Activated CD8-positive, alpha-beta memory T cell treated with anti-CD3 and anti-CD28 coated beads, Interleukin-2, amount 50 U/mL, for 4 hours (primary cell): ENCODE results near the gene VIT.
"Not testable (repeated sequence)": the region's sequence is repeated elsewhere in the genome, so short reads cannot be mapped to it uniquely, and the experiment has no call there.

Experiments used
- DNase-seq: peaks from one replicate; pipeline ENCODE4 v3.0.0-alpha.2; 2020

The VIT gene

DNA sequence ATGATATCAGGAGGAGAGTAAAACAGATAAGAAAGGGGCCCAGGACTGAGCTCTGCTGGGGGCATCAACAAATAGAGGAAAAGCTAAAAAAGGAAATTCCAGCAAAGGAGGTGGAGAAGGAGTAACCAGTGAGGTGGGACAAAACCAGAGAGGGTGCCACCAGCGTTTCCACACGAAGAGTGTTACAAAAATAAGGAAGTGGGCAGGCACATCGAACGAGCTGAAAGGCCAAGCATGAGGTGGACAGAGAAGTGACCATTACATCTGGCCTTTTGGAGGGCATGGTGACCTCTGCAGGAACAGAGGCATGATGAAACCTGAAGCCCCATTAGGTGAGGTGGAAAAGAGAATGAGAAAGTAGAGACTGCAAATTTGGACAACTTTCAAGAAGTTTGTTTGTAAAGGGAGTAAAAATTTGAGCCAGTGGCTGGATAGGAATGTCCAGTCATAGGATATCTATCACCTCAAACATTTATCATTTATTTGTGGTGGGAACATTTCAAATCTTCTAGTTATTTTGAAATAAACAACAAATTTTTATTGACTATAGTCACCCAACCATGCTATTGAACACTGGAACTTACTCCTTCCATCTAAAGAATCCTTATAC, 18.4 kb upstream of the VIT start:
- DNase-seq: no peak

DNA sequence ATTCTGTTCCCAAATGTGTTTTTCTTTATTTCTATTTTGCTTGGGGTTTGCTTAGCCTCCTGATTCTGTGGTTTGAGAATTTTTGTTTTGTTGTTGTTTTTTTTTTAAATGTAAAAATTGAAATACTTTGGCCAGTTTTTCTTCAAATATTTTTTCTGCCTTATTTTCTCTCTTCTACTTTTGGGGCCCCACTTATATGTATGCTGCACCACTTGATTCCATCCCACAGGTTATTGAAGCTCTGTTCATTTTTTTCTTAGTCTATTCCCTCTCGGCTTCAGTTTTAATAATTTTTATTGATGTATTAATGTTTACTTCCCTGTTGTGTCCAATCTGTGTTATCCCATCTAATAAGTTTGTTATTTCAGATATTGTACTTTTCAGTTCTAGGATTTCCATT, 17.7 kb upstream of the VIT start:
- DNase-seq: no peak

DNA sequence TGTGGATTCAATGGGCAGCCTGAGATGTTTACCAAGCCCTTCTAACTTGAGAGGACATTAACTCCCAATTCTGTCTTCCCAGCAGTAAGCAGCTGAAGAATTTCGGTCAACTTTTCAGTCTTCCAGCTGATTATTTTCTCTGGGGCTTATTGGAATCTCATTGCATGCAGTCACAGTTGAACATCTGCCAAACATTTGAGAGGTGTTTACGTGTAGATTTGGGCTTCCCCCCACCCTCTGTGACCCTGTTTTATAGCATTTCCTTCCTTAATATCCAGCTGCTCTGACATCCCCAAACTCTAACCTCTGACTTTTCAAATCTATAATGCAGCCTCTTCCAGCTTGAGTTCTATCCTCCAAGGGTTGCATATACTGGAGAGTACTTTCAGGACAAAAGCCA, 16.5 kb upstream of the VIT start:
- DNase-seq: no peak

DNA sequence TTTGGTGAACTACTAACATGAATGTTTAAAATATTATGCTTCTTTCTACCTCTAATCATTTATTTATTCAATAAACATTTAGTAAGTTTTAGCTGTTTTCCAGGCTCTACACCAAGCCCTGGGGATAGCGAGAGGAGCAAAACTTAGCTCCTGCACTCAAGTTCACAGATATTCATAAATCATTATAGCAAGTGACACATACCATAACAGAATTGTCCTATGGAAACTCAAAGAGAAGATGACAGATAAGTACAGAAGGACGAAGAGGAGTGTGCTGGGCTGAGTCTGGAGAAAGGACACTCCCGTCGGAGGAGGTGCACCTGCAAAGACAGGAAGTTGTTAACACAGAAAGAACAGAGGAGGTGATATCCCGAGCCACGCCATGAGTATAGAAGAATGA, 13.9 kb upstream of the VIT start:
- no peak for DNase-seq

DNA sequence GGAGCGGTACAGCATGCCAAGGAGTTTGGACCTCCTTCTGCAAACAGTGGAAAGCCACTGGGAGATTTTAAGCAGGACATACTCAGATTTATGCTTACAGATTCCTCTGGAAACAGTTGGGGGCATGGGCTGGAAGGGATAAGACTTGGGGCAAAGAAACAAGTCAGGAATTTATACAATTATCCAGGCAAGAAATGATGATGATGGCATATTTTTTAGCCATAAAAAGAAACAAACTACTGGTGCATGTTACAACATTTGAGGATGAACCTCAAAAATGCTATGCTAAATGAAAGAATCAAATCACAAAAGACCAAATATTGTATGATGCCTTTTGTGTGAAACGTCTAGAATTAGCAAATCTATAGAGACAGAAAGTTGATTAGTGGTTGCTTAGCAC, 13.5 kb upstream of the VIT start:
- DNase-seq: no peak

DNA sequence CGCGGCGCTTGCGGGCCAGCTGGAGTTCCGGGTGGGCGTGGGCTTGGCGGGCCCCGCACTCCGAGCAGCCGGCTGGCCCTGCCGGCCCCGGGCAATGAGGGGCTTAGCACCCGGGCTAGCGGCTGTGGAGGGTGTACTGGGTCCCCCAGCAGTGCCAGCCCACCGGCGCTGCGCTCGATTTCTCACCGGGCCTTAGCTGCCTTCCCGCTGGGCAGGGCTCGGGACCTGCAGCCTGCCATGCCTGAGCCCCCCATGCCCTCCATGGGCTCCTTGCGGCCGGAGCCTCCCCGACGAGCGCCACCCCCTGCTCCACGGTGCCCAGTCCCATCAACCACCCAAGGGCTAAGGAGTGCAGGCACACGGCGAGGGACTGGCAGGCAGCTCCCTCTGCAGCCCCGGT, 8.2 kb upstream of the VIT start:
- DNase-seq: not testable (repeated sequence)

DNA sequence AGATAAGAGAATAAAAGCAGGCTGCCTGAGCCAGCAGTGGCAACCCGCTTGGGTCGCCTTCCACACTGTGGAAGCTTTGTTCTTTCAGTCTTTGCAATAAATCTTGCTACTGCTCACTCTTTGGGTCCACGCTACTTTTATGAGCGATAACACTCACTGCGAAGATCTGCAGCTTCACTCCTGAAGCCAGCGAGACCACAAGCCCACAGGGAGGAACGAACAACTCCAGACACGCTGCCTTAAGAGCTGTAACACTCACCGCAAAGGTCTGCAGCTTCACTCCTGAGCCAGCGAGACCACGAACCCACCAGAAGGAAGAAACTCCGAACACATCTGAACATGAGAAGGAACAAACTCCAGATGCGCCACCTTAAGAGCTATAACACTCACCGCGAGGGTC, 7.5 kb upstream of the VIT start:
- not testable (repeated sequence) for DNase-seq

DNA sequence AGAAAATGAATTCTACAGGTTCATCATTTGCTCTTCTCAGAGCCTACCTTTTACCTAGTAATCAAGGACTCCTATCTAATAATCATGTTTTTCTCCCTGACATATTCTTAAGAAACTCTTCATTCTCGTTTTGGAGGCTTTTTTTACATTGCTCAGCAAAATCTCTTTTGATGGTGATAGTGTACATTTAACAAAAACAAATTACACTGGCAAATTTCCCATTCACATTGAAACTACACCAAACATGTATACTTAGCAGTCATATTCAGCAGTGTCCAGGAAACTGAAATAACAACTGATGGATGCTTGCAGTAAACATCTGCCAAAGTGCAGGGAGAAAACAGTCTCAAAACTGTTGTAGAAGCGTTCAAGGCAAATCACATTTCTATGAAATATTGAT, 4.4 kb upstream of the VIT start:
- DNase-seq: no peak

DNA sequence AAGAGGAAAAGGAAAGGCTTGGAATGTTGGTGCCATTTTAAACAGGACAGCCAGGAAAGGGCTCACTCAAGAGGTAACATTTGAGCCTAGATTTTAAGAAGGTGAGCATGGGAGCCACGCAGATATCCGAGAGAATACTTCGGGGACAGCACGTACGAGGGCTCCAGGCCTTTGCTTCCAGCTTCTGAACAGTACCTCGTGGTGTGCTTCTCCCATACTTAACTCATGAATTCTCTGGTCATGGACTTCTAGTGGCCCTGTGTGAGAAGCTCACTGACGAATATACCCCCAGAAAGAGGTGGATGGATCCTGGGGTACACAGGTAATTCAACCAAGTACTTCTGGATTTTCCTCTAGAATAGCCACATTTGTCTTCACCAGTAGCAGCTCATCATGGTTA, 2.7 kb upstream of the VIT start:
- DNase-seq: no peak

DNA sequence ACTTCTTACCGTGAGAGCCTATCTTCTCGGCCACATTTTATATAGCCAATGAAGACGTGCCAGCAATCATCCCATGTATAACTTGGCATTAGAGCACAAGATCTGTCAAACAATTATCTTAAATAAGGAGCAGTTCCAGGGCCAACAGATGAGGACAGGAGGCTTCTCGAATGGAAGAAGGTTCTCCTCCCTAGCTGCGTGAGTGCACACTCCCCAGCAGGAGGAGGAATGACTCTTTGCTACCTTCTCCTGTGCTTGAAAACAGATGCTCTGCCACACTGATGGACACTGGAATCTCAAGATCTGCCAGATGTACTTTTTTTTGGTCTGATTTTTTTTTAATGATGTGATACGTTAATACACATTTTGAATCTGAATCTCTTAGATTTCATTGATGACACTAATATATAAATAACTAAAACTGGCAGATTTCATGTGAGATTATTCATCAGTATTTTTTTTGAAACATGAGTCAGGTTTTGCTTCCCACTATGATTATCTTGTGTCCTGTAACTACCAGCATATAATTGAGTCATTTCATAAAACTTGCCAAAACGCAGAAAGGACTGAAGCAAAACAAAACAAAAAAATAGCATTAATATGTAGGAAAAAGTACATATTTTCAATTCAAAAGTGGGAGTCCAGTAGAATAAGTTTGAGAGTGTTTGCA, 626 bp upstream of the VIT start:
- no peak for DNase-seq

DNA sequence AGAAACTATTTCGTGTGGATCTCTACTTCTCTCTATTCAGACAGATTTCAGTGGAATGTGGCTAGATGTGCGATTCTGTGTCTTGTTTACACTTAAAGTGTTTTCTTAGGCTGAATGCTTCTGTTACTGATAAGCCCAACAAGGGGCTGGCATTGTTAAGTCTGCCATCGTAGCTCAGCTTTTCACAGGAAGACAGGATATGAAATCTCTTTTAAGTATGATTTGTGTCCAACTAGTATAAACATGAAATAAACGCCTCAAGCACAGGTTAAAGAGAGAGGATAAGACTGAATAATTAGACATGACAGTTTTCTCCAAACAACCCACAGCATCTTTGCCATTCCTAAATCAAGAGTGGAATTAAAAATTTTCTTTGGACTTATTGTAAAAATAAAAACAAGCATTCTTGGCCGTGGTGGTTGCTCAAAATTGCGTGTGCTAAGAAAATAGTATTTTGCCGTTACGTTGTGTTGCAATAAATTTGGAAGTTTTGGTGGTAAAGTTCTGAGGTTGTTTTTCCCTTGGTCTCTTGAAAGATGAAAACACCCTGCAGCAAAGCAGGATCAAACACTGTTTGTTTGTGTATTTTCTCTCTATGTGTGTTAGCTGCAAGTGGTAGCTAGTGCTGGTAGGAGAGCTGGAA, 1.0 kb downstream of the VIT start:
- no peak for DNase-seq

DNA sequence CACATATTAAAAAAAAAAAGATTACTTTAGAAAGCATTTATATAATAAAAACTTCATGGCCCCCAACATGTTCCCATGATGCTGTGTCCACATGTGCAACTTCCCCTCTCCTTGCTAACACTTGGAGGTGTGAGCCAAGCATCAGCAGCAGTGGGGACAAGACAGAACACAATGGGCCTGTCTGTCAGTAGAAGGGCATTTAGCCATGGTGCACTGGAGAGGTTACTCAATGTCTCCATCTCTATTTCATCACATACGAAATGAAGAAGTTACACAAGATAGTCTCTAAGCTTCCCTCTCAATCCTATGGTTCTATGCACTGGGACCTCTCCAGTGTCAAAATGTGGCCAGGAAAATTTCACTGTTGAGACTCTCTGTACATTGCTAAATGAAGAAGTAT, 2.5 kb downstream of the VIT start:
- no peak for DNase-seq

DNA sequence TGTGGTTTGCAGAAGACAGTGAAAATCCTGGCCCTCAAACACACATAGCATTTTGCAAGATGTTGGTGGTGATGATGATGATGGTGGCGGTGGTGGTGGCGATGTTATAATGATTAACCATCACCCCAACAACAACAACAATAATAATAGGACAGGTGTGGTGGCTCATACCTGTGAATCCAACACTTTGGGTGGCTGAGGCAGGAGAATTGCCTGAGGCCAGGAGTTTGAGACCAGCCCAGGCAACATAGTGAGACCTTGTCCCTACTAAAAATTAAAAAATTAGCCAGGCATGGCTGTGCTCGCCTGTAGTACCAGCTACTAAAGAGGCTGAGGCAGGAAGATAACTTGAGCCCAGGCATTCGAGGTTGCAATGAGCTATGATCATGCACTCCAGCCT, 3.8 kb downstream of the VIT start:
- no peak for DNase-seq

DNA sequence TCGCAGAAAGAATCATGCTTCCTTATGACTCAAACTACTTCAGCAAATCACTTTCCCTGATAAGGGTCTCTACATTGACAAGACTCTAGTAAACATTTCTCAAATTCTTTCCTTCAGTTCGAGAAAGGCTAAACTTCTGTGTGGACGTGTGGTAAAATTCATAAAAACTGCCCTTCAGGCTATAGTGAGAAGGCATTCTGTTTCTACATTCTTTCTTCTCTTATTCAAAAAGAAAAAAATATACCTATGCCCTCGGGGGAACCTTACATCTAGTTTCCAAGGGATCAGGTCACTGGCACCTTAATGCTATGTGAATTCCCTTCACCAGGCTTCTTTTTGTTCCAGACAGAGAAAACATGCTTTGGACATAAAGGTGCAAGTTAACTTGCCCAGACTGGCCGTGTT, 4.9 kb downstream of the VIT start:
- no peak for DNase-seq

DNA sequence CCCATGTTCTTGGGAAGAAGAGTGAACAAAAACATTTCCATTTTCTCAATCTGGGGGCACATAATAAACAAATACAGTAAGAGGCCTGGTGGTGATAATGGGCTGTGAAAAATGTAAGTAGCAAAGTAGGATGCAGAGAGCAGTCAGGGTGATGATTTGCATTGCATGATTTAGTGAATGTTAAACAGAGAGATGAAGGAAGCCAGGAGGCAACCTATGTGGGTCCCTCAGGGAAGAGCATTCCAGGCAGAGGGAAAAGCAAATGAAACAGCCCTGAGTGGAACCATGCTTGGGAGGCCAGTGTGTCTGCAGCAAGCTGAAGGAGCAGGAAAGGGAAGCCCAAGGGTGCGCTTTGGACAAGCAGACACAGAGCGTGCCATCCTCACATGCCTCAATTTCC, 5.4 kb downstream of the VIT start:
- no peak for DNase-seq

DNA sequence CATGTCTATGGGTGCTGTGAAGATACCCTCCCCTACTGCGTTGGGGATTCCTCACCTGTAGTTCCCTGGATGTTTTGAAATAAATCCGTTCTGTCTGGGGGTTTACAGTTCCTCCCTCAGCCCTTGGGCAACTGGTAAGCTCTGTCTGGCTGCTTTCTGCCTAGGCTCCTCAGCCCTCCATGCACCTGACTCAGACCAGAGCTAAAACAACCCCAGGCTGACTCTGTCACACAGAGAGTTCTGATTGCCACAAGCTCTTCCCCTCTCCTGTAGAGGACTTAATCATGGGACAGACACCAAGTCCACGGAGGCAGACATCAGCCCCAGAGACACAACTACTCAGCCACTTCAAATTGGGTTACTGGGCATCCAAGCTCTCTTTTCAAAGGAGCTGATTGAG, 6.3 kb downstream of the VIT start:
- no peak for DNase-seq

DNA sequence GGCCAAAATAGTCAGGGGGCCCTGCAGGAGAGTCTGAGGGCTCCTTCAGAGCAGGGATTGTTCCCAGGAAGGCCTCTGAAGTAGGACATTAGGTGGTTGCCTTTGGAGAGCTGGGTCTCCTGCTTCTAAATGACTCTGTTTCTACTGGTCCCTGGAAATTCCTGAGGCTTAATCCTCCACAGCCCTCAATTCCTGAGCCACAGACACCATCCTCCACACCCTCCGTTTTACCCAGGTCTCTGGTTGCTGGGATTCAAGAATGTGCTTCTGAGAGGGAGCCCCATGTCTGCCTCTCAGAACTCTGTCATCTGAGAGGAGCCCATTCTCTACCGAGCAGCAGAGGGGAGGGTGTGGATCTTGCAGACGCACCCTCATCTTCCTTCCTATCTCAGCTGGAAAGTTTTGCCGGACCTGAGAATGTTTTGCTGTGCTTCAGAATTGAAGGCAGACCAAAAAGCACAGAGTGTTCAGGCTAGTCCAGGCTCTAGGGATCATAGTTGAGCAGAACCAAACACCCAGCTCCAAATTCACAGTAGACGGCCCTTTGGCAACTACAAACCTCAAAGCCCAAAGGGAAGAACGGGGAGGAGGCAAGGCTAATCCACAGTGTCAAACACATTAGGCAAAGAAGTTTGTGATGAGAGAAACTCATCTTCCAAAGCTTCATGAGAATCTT, 8.1 kb downstream of the VIT start:
- no peak for DNase-seq

DNA sequence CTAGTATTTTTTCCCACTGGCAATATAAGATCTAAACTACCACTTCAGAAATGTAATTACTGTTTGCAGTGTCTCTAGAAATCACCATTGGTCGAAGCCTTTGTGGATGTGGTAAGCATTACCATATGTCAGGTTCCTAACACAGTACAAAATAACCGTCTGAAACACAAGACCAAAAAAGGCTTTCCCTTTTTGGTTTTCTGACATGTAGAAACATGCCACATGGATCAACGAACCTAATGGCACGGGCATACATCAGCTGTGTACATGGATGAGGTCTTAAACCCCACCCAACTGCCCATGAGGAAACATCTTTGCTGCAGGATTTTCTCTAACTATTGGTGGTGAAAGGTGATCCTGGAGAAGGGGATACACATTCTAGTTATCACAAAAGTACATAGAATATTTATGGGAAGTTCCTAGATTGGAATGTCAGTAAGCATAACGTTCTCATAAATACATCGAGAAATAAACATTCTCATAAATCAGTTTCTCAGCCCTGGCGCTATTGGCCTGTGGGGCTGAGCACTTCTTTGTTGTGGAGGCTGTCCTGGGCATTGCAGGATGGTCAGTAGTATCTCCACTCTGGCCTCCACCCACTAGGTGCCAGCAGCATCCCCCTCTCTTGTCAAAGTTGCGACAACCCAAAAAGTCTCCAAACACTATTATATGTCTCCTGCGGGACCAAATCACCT, 9.0 kb downstream of the VIT start:
- DNase-seq: no peak

DNA sequence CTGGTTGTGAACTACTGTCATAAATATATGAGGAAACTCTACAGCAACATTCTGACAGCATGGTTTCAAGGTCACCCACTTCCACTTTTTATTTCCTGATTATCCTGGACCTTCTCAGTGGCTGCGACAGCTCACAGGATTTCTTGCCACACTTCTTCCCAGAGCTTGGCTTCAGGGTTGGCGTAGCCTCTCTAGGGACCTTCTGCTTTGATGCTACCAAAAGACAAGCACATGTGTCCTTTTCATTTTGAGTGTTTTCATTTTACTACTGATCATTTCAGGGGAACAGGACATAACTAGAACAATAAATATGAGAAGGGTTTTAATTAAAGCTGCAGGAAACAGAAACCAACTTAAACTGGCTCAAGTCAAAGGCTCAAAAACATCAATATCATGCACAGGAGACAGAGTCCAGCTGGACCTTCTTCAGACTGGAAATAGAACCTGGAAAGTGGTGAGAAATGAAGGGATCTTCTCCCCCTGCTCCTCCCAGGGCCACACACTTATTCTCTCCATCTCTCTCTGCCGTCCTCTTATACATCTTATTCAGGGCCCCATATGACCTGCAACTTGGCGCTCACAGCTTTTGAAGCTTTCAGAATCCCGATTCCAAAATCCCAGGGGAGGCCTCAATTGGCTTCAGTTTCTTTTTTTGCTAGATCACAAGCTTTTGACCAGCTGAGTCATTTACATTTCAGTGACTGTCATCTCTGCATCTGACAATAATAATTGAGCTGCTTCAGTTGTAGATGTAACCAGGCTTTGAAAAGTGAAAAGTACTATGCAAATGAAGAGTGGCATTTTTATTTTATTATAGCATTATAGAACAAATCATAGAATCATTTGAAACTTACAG, 9.7 kb downstream of the VIT start:
- DNase-seq: no peak

DNA sequence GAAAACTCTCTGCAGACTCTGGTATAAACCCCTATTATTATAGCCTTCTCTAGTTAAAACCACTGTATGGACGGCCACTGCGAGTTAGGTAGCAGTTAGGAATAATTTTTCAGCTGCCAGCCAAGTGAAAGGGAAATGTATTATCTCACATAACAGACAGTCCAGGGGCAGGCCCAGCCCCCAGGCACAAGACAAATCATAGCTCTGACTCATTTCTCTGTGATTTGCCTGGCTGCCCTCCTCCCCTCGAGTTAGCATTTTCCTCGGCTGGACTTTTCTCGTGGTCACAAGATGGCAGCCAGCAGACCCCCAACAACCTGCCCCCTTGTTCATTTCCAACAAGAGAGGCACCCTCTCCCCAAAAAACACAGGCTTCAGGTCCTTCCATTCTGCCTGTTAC, 10.5 kb downstream of the VIT start:
- no peak for DNase-seq

DNA sequence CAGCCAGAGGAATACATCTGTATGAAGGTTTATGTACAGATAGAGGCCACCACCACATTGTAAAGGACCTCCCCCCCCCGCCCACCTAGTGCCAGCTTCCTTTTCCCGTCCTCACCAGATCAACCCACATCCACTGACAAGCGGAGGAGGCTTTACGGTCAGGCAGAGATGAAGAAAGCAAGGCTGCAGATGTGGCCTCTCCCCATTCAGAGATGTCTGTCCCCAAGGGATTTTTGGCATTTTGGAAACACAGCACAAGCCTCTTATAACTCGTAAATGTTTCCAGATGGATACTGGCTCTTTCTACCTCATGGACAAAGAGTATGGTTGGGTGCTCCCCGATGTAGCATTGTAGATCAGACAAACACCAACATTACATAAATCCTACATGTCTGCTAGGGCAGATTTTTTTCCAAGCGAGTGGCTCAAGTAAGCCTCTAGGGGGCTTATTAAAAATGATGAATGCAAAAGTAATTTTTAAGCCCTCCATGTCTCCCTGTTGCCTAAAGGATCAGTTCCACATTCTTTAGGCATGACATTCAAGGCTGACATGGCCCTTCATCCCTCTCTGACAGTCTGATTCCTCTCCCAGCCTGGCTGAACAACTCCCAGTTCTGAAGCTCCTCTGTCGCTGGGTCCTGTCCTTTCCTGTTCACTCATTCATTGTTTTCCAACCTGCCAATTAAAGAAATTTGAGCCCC, 11.7 kb downstream of the VIT start:
- no peak for DNase-seq
